Nephron (organoid): ENCODE results near the gene PAQR4.
"Not testable (repeated sequence)": the region's sequence is repeated elsewhere in the genome, so short reads cannot be mapped to it uniquely, and the experiment has no call there.

Source experiments
- H3K27ac Mint-ChIP-seq, 3 experiments: 2 replicates each; pipeline ENCODE4 v1.8.0; 2020; ENCODE audit warnings: mixed read lengths in 3 of 3, mild to moderate bottlenecking in 2 of 3, moderate library complexity in 1 of 3
- H3K27me3 Mint-ChIP-seq: 2 replicates; pipeline ENCODE4 v1.8.0; 2021; ENCODE audit warnings: low read depth, mild to moderate bottlenecking, moderate library complexity, mixed read lengths
- H3K36me3 Mint-ChIP-seq: 2 replicates; pipeline ENCODE4 v1.8.0; 2020; ENCODE audit warnings: low read depth, mixed read lengths
- H3K4me1 Mint-ChIP-seq: 2 replicates; pipeline ENCODE4 v1.8.0; 2020; ENCODE audit warnings: mixed read lengths
- H3K4me3 Mint-ChIP-seq, 3 experiments: 2 replicates each; pipeline ENCODE4 v1.8.0; 2020; ENCODE audit warnings: mild to moderate bottlenecking in 3 of 3, mixed read lengths in 3 of 3, moderate library complexity in 2 of 3
- H3K9me3 Mint-ChIP-seq: 2 replicates; pipeline ENCODE4 v1.8.0; 2020; ENCODE audit warnings: mixed read lengths
- TF ChIP-seq, protein P1 (sequence below), 3 experiments: fragments of 200-600 bp; sonication (generic); IDR thresholded peaks; one replicate each; pipeline ENCODE4 v1.5.0; 2021; ENCODE audit warnings: antibody characterized with exemption in 3 of 3; ENCODE audit not compliant: unreplicated experiment in 3 of 3

The PAQR4 gene

GRCh38 chr16:2939968-2940367, 29.2 kb upstream of the PAQR4 start:
- no peak overlapping the region for H3K27ac Mint-ChIP-seq
- no peaks in the 10 kb centered on the region for H3K9me3 Mint-ChIP-seq
- no peak overlapping the region for H3K4me3 Mint-ChIP-seq
- TF ChIP-seq, protein P1, sequence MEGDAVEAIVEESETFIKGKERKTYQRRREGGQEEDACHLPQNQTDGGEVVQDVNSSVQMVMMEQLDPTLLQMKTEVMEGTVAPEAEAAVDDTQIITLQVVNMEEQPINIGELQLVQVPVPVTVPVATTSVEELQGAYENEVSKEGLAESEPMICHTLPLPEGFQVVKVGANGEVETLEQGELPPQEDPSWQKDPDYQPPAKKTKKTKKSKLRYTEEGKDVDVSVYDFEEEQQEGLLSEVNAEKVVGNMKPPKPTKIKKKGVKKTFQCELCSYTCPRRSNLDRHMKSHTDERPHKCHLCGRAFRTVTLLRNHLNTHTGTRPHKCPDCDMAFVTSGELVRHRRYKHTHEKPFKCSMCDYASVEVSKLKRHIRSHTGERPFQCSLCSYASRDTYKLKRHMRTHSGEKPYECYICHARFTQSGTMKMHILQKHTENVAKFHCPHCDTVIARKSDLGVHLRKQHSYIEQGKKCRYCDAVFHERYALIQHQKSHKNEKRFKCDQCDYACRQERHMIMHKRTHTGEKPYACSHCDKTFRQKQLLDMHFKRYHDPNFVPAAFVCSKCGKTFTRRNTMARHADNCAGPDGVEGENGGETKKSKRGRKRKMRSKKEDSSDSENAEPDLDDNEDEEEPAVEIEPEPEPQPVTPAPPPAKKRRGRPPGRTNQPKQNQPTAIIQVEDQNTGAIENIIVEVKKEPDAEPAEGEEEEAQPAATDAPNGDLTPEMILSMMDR (IDR thresholded peaks at IDR 0.05; ENCODE audit: unreplicated experiment in 3 of 3): no peak
- no peaks in the 10 kb centered on the region for H3K4me1 Mint-ChIP-seq
- H3K27me3 Mint-ChIP-seq: no peaks in the 10 kb centered on the region
- H3K36me3 Mint-ChIP-seq: peaks cover 40% of the 10 kb centered on the region

GRCh38 chr16:2942045-2942444, 27.1 kb upstream of the PAQR4 start:
- H3K36me3 Mint-ChIP-seq: peaks cover 42% of the 10 kb centered on the region
- no peak overlapping the region for H3K4me3 Mint-ChIP-seq
- no peaks in the 10 kb centered on the region for H3K9me3 Mint-ChIP-seq

DNA sequence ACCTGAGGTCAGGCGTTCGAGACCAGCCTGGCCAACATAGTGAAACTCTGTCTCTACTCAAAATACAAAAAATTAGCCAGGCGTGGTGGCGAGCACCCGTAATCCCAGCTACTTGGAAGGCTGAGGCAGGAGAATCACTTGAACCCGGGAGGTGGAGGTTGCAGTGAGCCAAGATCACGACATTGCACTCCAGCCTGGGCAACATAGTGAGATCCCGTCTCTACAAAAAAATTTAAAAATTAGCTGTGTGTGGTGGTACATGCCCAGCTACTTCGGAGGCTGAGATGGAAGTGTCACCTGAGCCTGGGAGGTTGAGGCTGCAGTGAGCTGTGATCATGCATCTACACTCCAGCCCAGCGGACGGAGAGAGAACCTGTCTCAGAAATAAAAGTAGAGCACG, 25.4 kb upstream of the PAQR4 start:
- not testable (repeated sequence) for H3K4me3 Mint-ChIP-seq, H3K9me3 Mint-ChIP-seq, H3K27ac Mint-ChIP-seq, H3K4me1 Mint-ChIP-seq, H3K27me3 Mint-ChIP-seq
- H3K36me3 Mint-ChIP-seq: peaks cover 48% of the 10 kb centered on the region

More at GRCh38 chr16:2942045-2942444, 27.1 kb upstream of the PAQR4 start:
- TF ChIP-seq, protein P1 (IDR thresholded peaks at IDR 0.05; ENCODE audit: unreplicated experiment in 3 of 3): no peak
- H3K27me3 Mint-ChIP-seq: no peaks in the 10 kb centered on the region
- H3K4me1 Mint-ChIP-seq: no peaks in the 10 kb centered on the region
- H3K27ac Mint-ChIP-seq: no peak overlapping the region

- TF ChIP-seq, protein P1 (IDR thresholded peaks at IDR 0.05; ENCODE audit: unreplicated experiment in 3 of 3): no peak
- no peaks in the 10 kb centered on the region for H3K27me3 Mint-ChIP-seq
- H3K36me3 Mint-ChIP-seq: peaks cover 34% of the 10 kb centered on the region
- H3K9me3 Mint-ChIP-seq: no peaks in the 10 kb centered on the region
- H3K4me1 Mint-ChIP-seq: no peaks in the 10 kb centered on the region
- H3K4me3 Mint-ChIP-seq: no peak overlapping the region
- no peak overlapping the region for H3K27ac Mint-ChIP-seq
Measured at GRCh38 chr16:2946649-2947048, 22.5 kb upstream of the PAQR4 start.

DNA sequence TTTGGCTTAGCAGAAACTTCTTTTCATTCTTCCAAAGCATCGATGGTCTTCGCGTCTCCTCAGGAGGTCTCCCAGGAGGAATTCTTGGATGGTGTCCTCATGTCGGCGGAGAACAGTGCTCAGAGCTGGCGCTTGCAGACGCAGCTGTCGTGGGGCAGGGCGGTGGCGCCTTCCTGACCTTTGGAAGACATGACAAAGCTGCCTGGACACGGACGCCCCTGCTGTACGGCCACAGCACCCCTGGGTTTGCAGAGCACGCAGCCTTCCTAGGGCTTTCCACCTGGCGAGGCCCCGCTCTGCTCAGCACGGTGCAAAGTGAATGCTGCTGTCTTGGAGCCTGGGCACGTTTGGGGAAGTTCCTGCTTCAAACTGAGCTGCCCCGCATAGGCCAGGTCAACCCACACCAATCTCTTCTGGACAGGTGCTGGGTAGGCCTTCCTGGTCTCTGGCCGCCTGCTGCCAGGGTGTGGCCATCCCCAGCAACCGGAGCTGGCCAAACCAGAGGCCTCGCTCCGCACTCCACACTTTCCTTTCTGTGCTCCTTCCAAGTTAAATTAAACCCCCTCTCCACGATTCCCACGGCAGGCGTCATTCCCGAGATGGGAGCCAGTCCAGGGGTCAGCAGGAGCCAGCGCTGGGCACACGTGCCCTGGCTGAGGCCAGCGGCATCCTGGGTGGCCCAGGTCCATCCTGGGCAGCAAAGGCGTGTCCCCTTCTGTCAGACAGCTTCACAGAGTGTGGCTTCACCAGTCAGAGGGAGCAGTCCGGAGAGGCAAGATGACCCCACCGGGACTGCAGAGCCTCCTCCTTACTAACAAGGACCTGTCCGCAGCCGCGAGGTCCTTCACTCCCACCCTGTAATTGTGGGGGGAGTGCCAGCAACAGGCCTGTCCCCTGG, 20.1 kb upstream of the PAQR4 start:
- Mint-ChIP-seq H3K4me1 (peaks cover 2% of the 10 kb centered on the region), H3K27me3 (no peaks in the 10 kb centered on the region), H3K27ac (no peak overlapping the region), H3K4me3 (no peak overlapping the region), H3K36me3 (peaks cover 17% of the 10 kb centered on the region), H3K9me3 (no peaks in the 10 kb centered on the region)
- TF ChIP-seq, protein P1 (IDR thresholded peaks at IDR 0.05; ENCODE audit: unreplicated experiment in 3 of 3): no peak

- peaks cover 17% of the 10 kb centered on the region for H3K36me3 Mint-ChIP-seq
- H3K4me3 Mint-ChIP-seq: no peak overlapping the region
- no peaks in the 10 kb centered on the region for H3K27me3 Mint-ChIP-seq
- no peak overlapping the region for H3K27ac Mint-ChIP-seq
- peaks cover 6% of the 10 kb centered on the region for H3K4me1 Mint-ChIP-seq
- TF ChIP-seq, protein P1 (IDR thresholded peaks at IDR 0.05; ENCODE audit: unreplicated experiment in 3 of 3): no peak
- H3K9me3 Mint-ChIP-seq: no peaks in the 10 kb centered on the region
Measured at GRCh38 chr16:2949705-2950352, 19.3 kb upstream of the PAQR4 start.
